Astrocyte of the cerebellum (primary cell): ENCODE measurements around the gene TRPC3.
A peak's percentile ranks its signal among the peaks of the same experiment; 100 is the strongest.

Experiments used
- DNase-seq: peaks from one replicate; pipeline ENCODE4 v3.0.0-alpha.2; 2011; ENCODE audit warnings: low read depth
- H3K4me3 ChIP-seq: 2 replicates; pipeline ENCODE4 v1.5.1; 2011; ENCODE audit warnings: mild to moderate bottlenecking, low read depth, low read length, moderate library complexity
- in situ Hi-C: cut with HindIII; loops from 2 replicates; pipeline ENCODE4 v1.10.0; 2017; ENCODE audit warnings: low sequenced_read_pairs
- TF ChIP-seq, protein P1 (sequence below): IDR thresholded peaks from 2 replicates; pipeline ENCODE4 v1.5.1; 2012; ENCODE audit warnings: low read length, low read depth, moderate library complexity, mild to moderate bottlenecking; ENCODE audit errors: missing control alignments

TRPC3 gene

DNA sequence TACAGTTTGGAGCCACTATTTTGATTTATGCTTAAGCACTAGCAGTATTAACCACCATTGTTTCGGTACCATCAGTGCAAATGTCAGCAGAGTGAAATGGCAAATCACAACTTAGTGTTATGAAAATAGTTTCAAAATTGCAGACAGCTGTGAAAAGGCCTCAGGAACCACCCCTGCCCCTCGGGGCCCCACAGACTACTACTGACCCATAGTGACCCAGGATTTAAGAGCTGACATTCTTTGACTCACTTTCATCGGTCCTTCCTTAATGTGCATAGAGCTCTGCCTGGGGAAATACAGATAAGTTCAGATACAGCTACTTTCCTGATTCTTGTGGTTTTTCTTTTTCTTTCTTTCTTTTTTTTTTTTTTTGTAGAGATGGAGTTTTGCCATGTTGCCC is 78.3 kb downstream of the TRPC3 start:
- no peak overlapping the region for H3K4me3 ChIP-seq
- no peak for DNase-seq
- in situ Hi-C loops: no loop called here
- TF ChIP-seq, protein P1, sequence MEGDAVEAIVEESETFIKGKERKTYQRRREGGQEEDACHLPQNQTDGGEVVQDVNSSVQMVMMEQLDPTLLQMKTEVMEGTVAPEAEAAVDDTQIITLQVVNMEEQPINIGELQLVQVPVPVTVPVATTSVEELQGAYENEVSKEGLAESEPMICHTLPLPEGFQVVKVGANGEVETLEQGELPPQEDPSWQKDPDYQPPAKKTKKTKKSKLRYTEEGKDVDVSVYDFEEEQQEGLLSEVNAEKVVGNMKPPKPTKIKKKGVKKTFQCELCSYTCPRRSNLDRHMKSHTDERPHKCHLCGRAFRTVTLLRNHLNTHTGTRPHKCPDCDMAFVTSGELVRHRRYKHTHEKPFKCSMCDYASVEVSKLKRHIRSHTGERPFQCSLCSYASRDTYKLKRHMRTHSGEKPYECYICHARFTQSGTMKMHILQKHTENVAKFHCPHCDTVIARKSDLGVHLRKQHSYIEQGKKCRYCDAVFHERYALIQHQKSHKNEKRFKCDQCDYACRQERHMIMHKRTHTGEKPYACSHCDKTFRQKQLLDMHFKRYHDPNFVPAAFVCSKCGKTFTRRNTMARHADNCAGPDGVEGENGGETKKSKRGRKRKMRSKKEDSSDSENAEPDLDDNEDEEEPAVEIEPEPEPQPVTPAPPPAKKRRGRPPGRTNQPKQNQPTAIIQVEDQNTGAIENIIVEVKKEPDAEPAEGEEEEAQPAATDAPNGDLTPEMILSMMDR: no peak

DNA sequence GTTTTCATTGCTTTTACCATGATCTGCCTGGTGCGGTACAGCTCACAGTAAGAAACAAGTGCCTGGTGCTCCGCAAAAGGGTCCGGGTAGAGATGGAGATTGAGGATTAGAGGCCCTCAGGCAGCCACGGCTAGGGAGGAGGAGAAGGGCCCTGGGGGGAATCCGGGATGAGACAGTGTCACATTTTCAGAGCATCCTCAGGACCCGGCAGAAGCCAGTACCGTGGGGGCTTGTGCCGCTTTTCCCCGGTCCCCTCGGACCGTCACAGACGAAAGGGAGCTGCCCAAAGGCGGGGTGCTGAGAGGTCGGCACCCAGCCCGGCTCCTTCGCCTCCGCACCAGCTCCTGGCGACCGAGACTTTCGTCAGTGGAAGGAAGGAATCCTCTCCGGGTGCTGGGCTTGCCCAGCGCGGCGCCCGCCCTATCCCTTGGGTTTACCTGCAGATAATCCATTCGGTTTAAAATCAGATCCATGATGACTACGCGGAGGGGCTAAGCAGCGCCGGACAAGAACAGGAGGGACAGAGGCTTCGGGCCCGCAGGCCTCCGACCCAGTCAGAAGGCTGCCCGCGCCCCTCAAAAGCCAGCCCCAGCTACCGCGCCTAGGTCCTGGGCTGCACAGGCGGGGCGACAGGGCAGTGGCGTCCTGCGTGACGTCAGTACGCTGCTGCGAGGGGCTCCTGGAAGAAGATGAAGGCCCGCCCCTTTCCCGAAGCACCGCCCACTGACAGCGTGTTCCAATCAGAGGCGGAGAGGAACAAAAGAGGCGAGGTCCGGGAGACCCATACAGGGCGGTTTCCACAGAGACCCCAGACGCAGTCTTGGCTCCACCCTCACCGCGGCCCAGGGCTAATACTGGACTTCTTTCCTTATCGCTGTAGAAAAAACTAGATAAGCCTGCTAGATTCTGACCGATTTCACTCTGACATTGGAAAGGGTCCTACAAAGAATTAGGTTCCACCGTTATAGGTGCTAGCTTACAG is 81.7 kb downstream of the TRPC3 start, which contains the start of gene BBS7:
Gene BBS7 (minus strand): TSS at position 634 of the 982 bp plus-strand sequence. CDS start 161 bp downstream, at position 473.
- in situ Hi-C loops: no loop called here
- peak within 1 kb of the TSS; percentile 76 for H3K4me3 ChIP-seq
- TF ChIP-seq, protein P1: no peak
- peak; percentile 92 for DNase-seq

DNA sequence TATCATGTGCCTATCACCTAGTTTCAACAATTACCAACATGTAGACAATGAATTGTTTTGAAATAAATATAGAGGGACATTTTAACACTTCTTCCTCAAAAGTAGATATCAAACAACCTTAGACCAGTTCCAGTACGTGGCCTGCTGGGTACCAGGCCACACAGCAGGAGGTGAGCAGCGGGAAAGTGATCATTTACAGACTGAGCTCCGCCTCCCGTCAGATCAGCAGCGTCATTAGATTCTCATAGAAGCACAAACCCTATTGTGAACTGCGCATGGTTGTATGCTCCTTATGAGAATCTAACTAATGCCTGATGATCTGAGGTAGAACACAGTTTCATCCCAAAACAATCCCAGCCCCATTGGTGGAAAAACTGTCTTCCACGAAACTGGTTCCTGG is 88.1 kb downstream of the TRPC3 start:
- H3K4me3 ChIP-seq: no peak overlapping the region
- DNase-seq: no peak
- in situ Hi-C loops: no loop called here
- TF ChIP-seq, protein P1: no peak

DNA sequence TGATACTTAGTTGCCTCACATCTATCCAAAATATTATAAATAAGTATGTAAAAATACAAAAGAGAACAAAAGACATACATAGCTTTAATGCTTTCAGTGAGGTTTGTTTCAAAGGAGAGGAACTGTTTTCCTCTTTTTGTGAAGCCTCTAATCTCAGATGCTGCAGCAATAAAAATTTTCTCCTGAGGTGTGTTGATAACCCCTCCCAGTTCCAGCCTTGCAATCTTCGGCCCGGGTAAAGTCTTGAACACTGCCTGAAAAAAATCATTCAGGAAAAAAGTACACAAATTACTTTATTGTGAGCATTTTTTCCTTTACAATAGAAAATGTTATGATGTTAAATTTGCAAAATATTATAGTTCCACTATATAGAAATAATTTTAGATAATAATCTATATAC is 90.4 kb downstream of the TRPC3 start:
- H3K4me3 ChIP-seq: no peak overlapping the region
- no peak for DNase-seq
- in situ Hi-C loops: no loop called here
- TF ChIP-seq, protein P1: no peak

GRCh38 chr4:121860121-121860520 is 91.7 kb downstream of the TRPC3 start:
- TF ChIP-seq, protein P1: no peak
- DNase-seq: no peak
- H3K4me3 ChIP-seq: no peak overlapping the region
- in situ Hi-C loops: no loop called here

GRCh38 chr4:121851354-121851753 is 100.5 kb downstream of the TRPC3 start:
- in situ Hi-C loops: no loop called here
- no peak overlapping the region for H3K4me3 ChIP-seq
- TF ChIP-seq, protein P1: no peak
- DNase-seq: no peak
